GM12878 (cell line): ENCODE measurements around the gene ANKRD53. TPM values are rescaled to one million over a fixed set of nuclear protein-coding genes. Genes with fewer than 3 reads are reported as not detected.

Experiments used
- ATAC-seq: fragments of 200-7000 bp; cut with Tn5 transposase; 3 replicates; pipeline ENCODE4 v1.9.1; 2020; ENCODE audit warnings: mild to moderate bottlenecking, moderate library complexity
- BruUV-seq: library from RNA; stranded (reverse); fragments of 400-500 nt; replicated peaks from 2 replicates; lab custom pipeline; 2021; lab: Mats Ljungman, UMichigan
- CTCF ChIA-PET: fragments of 300-600 bp; sonication (Branson Sonifier 250); formaldehyde crosslinking; extraction: SDS; loops from one replicate; lab custom pipeline; 2021; ENCODE audit warnings: inconsistent platforms; lab: Yijun Ruan, JAX
- POLR2A ChIA-PET: fragments of 350-600 bp; formaldehyde crosslinking; extraction: SDS; loops from one replicate; lab custom pipeline; 2021; ENCODE audit warnings: inconsistent platforms; lab: Charles Lee
- RAD21 ChIA-PET: fragments of 300-600 bp; sonication (Branson Sonifier 250); formaldehyde crosslinking; loops from one replicate; lab custom pipeline; 2023; ENCODE audit warnings: antibody characterized with exemption; ENCODE audit not compliant: unreplicated experiment; lab: Charles Lee
- SMC1A ChIA-PET: fragments of 300-600 bp; sonication (Branson Sonifier 250); formaldehyde crosslinking; loops from one replicate; lab custom pipeline; 2023; ENCODE audit not compliant: unreplicated experiment, uncharacterized antibody; lab: Charles Lee
- DNase-seq: peaks from one replicate; pipeline ENCODE4 v3.0.0-alpha.2; 2011; ENCODE audit warnings: low read depth, low spot score
- FAIRE-seq: peaks from 3 replicates; lab custom pipeline; 2011; peaks lifted over from hg19 to GRCh38; lab: Jason Lieb, UNC
- H2AFZ ChIP-seq: 2 replicates; pipeline ENCODE4 v1.6.0; 2011; ENCODE audit warnings: low read depth, low read length, control low read depth; ENCODE audit not compliant: control insufficient read depth
- H3K27ac ChIP-seq: 2 replicates; pipeline ENCODE4 v1.5.1; 2011; ENCODE audit warnings: control low read depth; ENCODE audit not compliant: control insufficient read depth, insufficient read depth
- H3K27me3 ChIP-seq, 2 experiments: replicated peaks in 1 of 2; 2 replicates each; pipeline versions ENCODE4 v1.6.0 to v1.6.1; 2011; ENCODE audit warnings: low read length in 1 of 2; ENCODE audit not compliant: control insufficient read depth in 2 of 2, insufficient read depth in 2 of 2
- H3K36me3 ChIP-seq, 2 experiments: 2 replicates each; pipeline ENCODE4 v1.5.1; 2011; ENCODE audit warnings: low read length in 1 of 2; ENCODE audit not compliant: control insufficient read depth in 2 of 2, insufficient read depth in 2 of 2
- H3K4me1 ChIP-seq: 2 replicates; pipeline ENCODE4 v1.6.1; 2011; ENCODE audit warnings: mild to moderate bottlenecking, low read length, moderate library complexity, mixed read lengths; ENCODE audit not compliant: control insufficient read depth, insufficient read depth
- H3K4me2 ChIP-seq: 2 replicates; pipeline ENCODE4 v1.6.0; 2011; ENCODE audit warnings: control low read depth; ENCODE audit not compliant: control insufficient read depth, insufficient read depth
- H3K4me3 ChIP-seq: fragments of 200-600 bp; sonication (generic); 2 replicates; pipeline ENCODE4 v1.5.1; 2016
- H3K79me2 ChIP-seq: 2 replicates; pipeline ENCODE4 v1.6.0; 2011; ENCODE audit warnings: low read length; ENCODE audit not compliant: control insufficient read depth, insufficient read depth
- H3K9ac ChIP-seq: 2 replicates; pipeline ENCODE4 v1.8.0; 2011; ENCODE audit warnings: low read length, control low read depth, mixed read lengths; ENCODE audit not compliant: control insufficient read depth, insufficient read depth
- H3K9me3 ChIP-seq: replicated peaks from 3 replicates; pipeline ENCODE4 v1.5.1; 2011; ENCODE audit warnings: mild to moderate bottlenecking, low read length; ENCODE audit not compliant: control insufficient read depth, insufficient read depth
- H4K20me1 ChIP-seq: 2 replicates; pipeline ENCODE4 v1.6.0; 2011; ENCODE audit not compliant: control insufficient read depth, insufficient read depth
- BCLAF1 ChIP-seq: fragments of 450-650 bp; IDR thresholded peaks from 2 replicates; pipeline ENCODE4 v1.6.1; 2017; ENCODE audit warnings: antibody characterized with exemption, mild to moderate bottlenecking, moderate library complexity
- BMI1 ChIP-seq: fragments of 450-650 bp; IDR thresholded peaks from 2 replicates; pipeline ENCODE4 v1.6.1; 2016; ENCODE audit warnings: mild to moderate bottlenecking, moderate library complexity, borderline replicate concordance
- BRCA1 ChIP-seq: IDR thresholded peaks from 2 replicates; pipeline ENCODE4 v1.6.1; 2011; ENCODE audit warnings: low read depth, low read length, improper control_type of control experiment
- E2F8 ChIP-seq: fragments of 450-650 bp; IDR thresholded peaks from 2 replicates; pipeline ENCODE4 v1.6.1; 2018; ENCODE audit warnings: mild to moderate bottlenecking, low read depth, moderate library complexity; ENCODE audit not compliant: partially characterized antibody
- EED ChIP-seq: sonication (generic); IDR thresholded peaks from 2 replicates; pipeline ENCODE4 v1.6.1; 2016; ENCODE audit warnings: antibody characterized with exemption, low read depth
- ELK1 ChIP-seq: IDR thresholded peaks from 2 replicates; pipeline ENCODE4 v1.6.1; 2012; ENCODE audit warnings: low read depth, low read length, improper control_type of control experiment
- IKZF2 ChIP-seq, 2 experiments: fragments of 450-650 bp; IDR thresholded peaks; 2 replicates each; pipeline ENCODE4 v1.6.1; 2017; ENCODE audit warnings: mild to moderate bottlenecking in 2 of 2, moderate library complexity in 2 of 2
- IRF5 ChIP-seq: fragments of 450-650 bp; IDR thresholded peaks from 2 replicates; pipeline ENCODE4 v1.6.1; 2017; ENCODE audit warnings: borderline replicate concordance
- JUND ChIP-seq: IDR thresholded peaks from 2 replicates; pipeline ENCODE4 v1.6.1; 2012; ENCODE audit warnings: low read depth, mild to moderate bottlenecking, low read length, improper control_type of control experiment, moderate library complexity
- MXI1 ChIP-seq: fragments of 150-350 bp; IDR thresholded peaks from 2 replicates; pipeline ENCODE4 v1.6.1; 2011; ENCODE audit warnings: low read depth, mild to moderate bottlenecking, inconsistent platforms, low read length, improper control_type of control experiment
- NFYA ChIP-seq: IDR thresholded peaks from 2 replicates; pipeline ENCODE4 v1.6.1; 2011; ENCODE audit warnings: low read depth, mild to moderate bottlenecking, low read length, improper control_type of control experiment, borderline replicate concordance
- POU2F2 ChIP-seq: IDR thresholded peaks from 3 replicates; pipeline ENCODE4 v1.6.1; 2011; ENCODE audit warnings: low read depth, mild to moderate bottlenecking, low read length, borderline replicate concordance
- RAD51 ChIP-seq: fragments of 450-650 bp; IDR thresholded peaks from 2 replicates; pipeline ENCODE4 v1.6.1; 2016; ENCODE audit warnings: moderate library complexity, mild to moderate bottlenecking, inconsistent platforms
- RUNX3 ChIP-seq: IDR thresholded peaks from 2 replicates; pipeline ENCODE4 v1.6.1; 2012; ENCODE audit warnings: low read length, inconsistent platforms
- SREBF1 ChIP-seq: IDR thresholded peaks from 2 replicates; pipeline ENCODE4 v1.6.1; 2012; ENCODE audit warnings: mild to moderate bottlenecking, low read length
- ZSCAN29 ChIP-seq: fragments of 450-650 bp; IDR thresholded peaks from 2 replicates; pipeline ENCODE4 v1.6.1; 2017; ENCODE audit warnings: mild to moderate bottlenecking, moderate library complexity
- WGBS: methylation state at CpG from one replicate; pipeline ENCODE4 v1.1.6; 2016; ENCODE audit warnings: low lambda C conversion rate; ENCODE audit not compliant: insufficient replicate concordance, insufficient coverage; ENCODE audit errors: missing lambda C conversion rate; 5-methylcytosine and 5-hydroxymethylcytosine counted together
- in situ Hi-C: fragments of 300-500 bp; cut with MboI; formaldehyde crosslinking; loops from 9 replicates; pipeline ENCODE4 v1.14.3; 2018; ENCODE audit warnings: mixed read lengths
- intact Hi-C: fragments of 100-400 bp; cut with micrococcal nuclease; formaldehyde crosslinking; loops from one replicate; pipeline ENCODE4 v1.14.2; 2022; ENCODE audit not compliant: unreplicated experiment
- polyA plus RNA-seq, 11 experiments: library from polyadenylated mRNA; depleted of rRNA in 4 of 11; unstranded in 6 of 11; stranded (reverse) in 5 of 11; fragments of >200 nt; fragmentation: Nextera tagmentation in 4 of 11; fragmentation: Illumina TruSeq in 1 of 11; extraction: Ambion mirVana in 4 of 11; extraction: Trizol in 1 of 11; gene quantifications; 1 replicate in 1 of 11; 2 replicates in 10 of 11; pipeline versions ENCODE4 v1.2.1 to v1.2.3, GENCODE V29; 2011 to 2016; ENCODE audit warnings: inconsistent platforms in 2 of 11, missing spikeins in 2 of 11, low read depth in 1 of 11
- total RNA-seq, 4 experiments: library from RNA; depleted of rRNA in 3 of 4; stranded (reverse); fragments of >200 nt in 3 of 4; fragmentation: Illumina TruSeq in 1 of 4; extraction: Trizol in 1 of 4; gene quantifications; 2 replicates each; pipeline versions ENCODE4 v1.2.1 to v1.2.3, GENCODE V29; 2013 to 2021

The ANKRD53 gene
- total and polyA plus RNA-seq, 10 of the 15 experiments (the other 5 are each of a cell fraction or from before 2014, with no cell fraction given) = 0.04 TPM; not detected in 8

- POLR2A ChIA-PET = interaction anchor here (0.7 kb wide), 1 partner anchor 9 kb away, joined by 3 read pairs; no protein-coding TSS in a partner anchor
- in situ Hi-C loops = loop anchor here (10.0 kb wide), 1 partner anchor 639 kb away; the partner anchor contains the start of gene FAM136A
- CTCF ChIA-PET = interaction anchor here (1.2 kb wide), 2 partner anchors 11 to 24 kb away, joined by 4 to 7 read pairs; no protein-coding TSS in a partner anchor
- DNase-seq = no peak
- H3K9ac ChIP-seq = no peak overlapping the region
- TF ChIP-seq IKZF2 (IDR thresholded peaks at IDR 0.05) (no peak), SREBF1 (no peak), RAD51 (no peak), EED (no peak), POU2F2 (no peak), NFYA (no peak), BCLAF1 (no peak), ELK1 (no peak), RUNX3 (no peak), JUND (no peak), MXI1 (no peak), IRF5 (no peak), E2F8 (no peak), BRCA1 (no peak), BMI1 (no peak), ZSCAN29 (no peak)
- H3K27me3 ChIP-seq = peaks cover 0 to 2% of the 10 kb centered on the region in 2 experiments; a peak in 2 of 4 replicates
- H3K79me2 ChIP-seq = no peaks in the 10 kb centered on the region
- no TSS peak for BruUV-seq
- FAIRE-seq = no peak
- intact Hi-C loops = loop anchor here (10.0 kb wide), 1 partner anchor 639 kb away; the partner anchor contains the start of gene FAM136A
- no peak for ATAC-seq
- H3K36me3 ChIP-seq = no peaks in the 10 kb centered on the region
- no peak overlapping the region for H3K27ac ChIP-seq
- no peak overlapping the region for H2AFZ ChIP-seq
- no peak overlapping the region for H3K4me2 ChIP-seq
- no peak overlapping the region for H3K4me3 ChIP-seq
- 19% methylated on average over 10 of the region's 11 CpGs for WGBS
- SMC1A ChIA-PET = no interaction called here
- RAD21 ChIA-PET = no interaction called here
- H3K9me3 ChIP-seq = no peaks in the 10 kb centered on the region
- H3K4me1 ChIP-seq = no peaks in the 10 kb centered on the region; the same call in 1 of the 2 replicates
- H4K20me1 ChIP-seq = no peaks in the 10 kb centered on the region
These were observed 35.1 kb upstream of the ANKRD53 start for GRCh38 chr2:70943205-70943871.
